GM21737 (cell line): ENCODE measurements around the gene GNAT2.

Experiments used
- ATAC-seq: cut with Tn5 transposase; IDR thresholded peaks from one replicate; pipeline ENCODE4 v1.9.1; 2021; ENCODE audit warnings: mild to moderate bottlenecking, moderate library complexity; ENCODE audit not compliant: unreplicated experiment

The GNAT2 gene

GRCh38 chr1:109566982-109567381, 52.4 kb downstream of the GNAT2 start:
- no peak for ATAC-seq

GRCh38 chr1:109565241-109565640, 54.2 kb downstream of the GNAT2 start:
- ATAC-seq, result no peak

- no peak for ATAC-seq
Measured at GRCh38 chr1:109564194-109564878, 55.1 kb downstream of the GNAT2 start.

- no peak for ATAC-seq
Measured at GRCh38 chr1:109559995-109560394, 59.4 kb downstream of the GNAT2 start.

- no peak for ATAC-seq
Measured at GRCh38 chr1:109557520-109557919, 61.9 kb downstream of the GNAT2 start.

GRCh38 chr1:109556563-109556962, 62.9 kb downstream of the GNAT2 start:
- no peak for ATAC-seq
